ENCODE results near the gene WDR41. TPM values are rescaled to one million over a fixed set of nuclear protein-coding genes. Genes with fewer than 3 reads are reported as not detected.
"Not testable (repeated sequence)": the region's sequence is repeated elsewhere in the genome, so short reads cannot be mapped to it uniquely, and the experiment has no call there.

The WDR41 gene
- total RNA-seq, 2 donors from 2014 or later, result 61.6 to 80.9 TPM

DNA sequence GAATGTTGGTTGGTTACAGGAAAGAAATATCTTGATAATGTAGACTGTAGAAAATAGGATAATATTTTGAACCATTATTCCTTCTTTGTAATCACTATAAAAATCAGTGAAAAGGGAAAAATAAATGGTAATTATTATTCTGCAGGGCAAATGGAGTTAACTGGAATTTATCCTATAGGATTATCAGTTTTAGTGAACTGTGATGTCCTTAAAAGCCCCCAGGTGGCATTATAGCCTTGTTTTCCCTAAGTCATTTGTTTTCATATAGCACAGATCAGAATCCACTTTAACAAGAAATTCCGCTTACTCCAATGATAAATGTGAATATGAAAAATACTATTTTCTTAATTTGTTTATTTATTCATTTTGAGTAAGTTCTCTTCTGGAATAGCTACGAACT lies 26.2 kb upstream of the WDR41 start:
- no peaks in the 10 kb centered on the region for H3K4me1 ChIP-seq (ENCODE audit: control insufficient read depth, insufficient read depth, low read length)
- H3K9ac ChIP-seq (ENCODE audit: extremely low read depth, low read length, poor library complexity, severe bottlenecking), result no peak overlapping the region
- no peaks in the 10 kb centered on the region for H3K9me3 Mint-ChIP-seq
- no peak overlapping the region for H3K4me3 Mint-ChIP-seq
- no peak overlapping the region for H3K27ac ChIP-seq (ENCODE audit: low read depth, low read length)
- no peak overlapping the region for H3K4me3 ChIP-seq (ENCODE audit: low read length)
- H3K36me3 Mint-ChIP-seq (ENCODE audit: low read depth), result no peaks in the 10 kb centered on the region
- no peak overlapping the region for H3K27ac Mint-ChIP-seq
- no CpG with 5 or more reads among the region's 2 CpGs for WGBS, 2 experiments (ENCODE audit: insufficient coverage in 1 of 2, insufficient read length in 1 of 2)
- H3K36me3 ChIP-seq (ENCODE audit: control insufficient read depth, insufficient read depth, low read length), result no peaks in the 10 kb centered on the region
- H3K27me3 Mint-ChIP-seq (ENCODE audit: insufficient read depth), result peaks cover 18% of the 10 kb centered on the region
- no peaks in the 10 kb centered on the region for H3K4me1 Mint-ChIP-seq
- DNase-seq, result no peak
- H3K27me3 ChIP-seq (ENCODE audit: control insufficient read depth, insufficient read depth, low read length, poor library complexity, severe bottlenecking), result peaks cover 1% of the 10 kb centered on the region
- H3K9me3 ChIP-seq (ENCODE audit: control insufficient read depth, low read length), result no peaks in the 10 kb centered on the region
- TF ChIP-seq, protein P1, sequence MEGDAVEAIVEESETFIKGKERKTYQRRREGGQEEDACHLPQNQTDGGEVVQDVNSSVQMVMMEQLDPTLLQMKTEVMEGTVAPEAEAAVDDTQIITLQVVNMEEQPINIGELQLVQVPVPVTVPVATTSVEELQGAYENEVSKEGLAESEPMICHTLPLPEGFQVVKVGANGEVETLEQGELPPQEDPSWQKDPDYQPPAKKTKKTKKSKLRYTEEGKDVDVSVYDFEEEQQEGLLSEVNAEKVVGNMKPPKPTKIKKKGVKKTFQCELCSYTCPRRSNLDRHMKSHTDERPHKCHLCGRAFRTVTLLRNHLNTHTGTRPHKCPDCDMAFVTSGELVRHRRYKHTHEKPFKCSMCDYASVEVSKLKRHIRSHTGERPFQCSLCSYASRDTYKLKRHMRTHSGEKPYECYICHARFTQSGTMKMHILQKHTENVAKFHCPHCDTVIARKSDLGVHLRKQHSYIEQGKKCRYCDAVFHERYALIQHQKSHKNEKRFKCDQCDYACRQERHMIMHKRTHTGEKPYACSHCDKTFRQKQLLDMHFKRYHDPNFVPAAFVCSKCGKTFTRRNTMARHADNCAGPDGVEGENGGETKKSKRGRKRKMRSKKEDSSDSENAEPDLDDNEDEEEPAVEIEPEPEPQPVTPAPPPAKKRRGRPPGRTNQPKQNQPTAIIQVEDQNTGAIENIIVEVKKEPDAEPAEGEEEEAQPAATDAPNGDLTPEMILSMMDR (conservative IDR thresholded peaks at IDR 0.05), result peak; percentile 75

GRCh38 chr5:77514457-77514856 lies 22.3 kb upstream of the WDR41 start:
- peaks cover 12% of the 10 kb centered on the region for H3K27me3 Mint-ChIP-seq (ENCODE audit: insufficient read depth)
- TF ChIP-seq, protein P1 (conservative IDR thresholded peaks at IDR 0.05), result no peak
- no peak overlapping the region for H3K27ac Mint-ChIP-seq
- peaks cover 8% of the 10 kb centered on the region for H3K9me3 Mint-ChIP-seq
- Histone ChIP-seq H3K27me3 (ENCODE audit: control insufficient read depth, insufficient read depth, low read length, poor library complexity, severe bottlenecking) (peaks cover 5% of the 10 kb centered on the region), H3K4me3 (ENCODE audit: low read length) (no peak overlapping the region), H3K36me3 (ENCODE audit: control insufficient read depth, insufficient read depth, low read length) (no peaks in the 10 kb centered on the region), H3K9me3 (ENCODE audit: control insufficient read depth, low read length) (no peaks in the 10 kb centered on the region), H3K27ac (ENCODE audit: low read depth, low read length) (no peak overlapping the region), H3K4me1 (ENCODE audit: control insufficient read depth, insufficient read depth, low read length) (no peaks in the 10 kb centered on the region), H3K9ac (ENCODE audit: extremely low read depth, low read length, poor library complexity, severe bottlenecking) (no peak overlapping the region)
- WGBS, 2 experiments (ENCODE audit: insufficient coverage in 1 of 2, insufficient read length in 1 of 2), result 80 to 100% methylated on average over 1 of the region's 1 CpG
- no peaks in the 10 kb centered on the region for H3K36me3 Mint-ChIP-seq (ENCODE audit: low read depth)
- no peaks in the 10 kb centered on the region for H3K4me1 Mint-ChIP-seq
- DNase-seq, result no peak
- no peak overlapping the region for H3K4me3 Mint-ChIP-seq

DNA sequence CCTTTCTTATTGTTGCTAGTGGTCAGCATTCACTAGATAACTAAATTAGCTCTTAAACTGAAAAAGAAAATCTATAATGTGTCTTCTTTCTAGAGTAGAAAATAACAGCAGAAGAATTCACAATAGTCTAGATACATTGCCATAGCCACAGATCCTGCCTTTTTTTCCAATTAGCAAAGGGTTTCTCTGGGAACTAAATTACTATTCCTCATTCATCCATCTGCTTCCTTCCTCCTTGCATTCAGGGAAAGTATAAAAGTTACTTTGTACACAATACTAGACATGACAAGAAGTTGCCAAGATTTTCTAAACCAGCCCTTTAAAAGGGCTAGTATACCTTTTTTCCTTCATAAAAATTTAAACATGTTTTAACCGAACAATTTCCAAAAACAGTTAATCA lies 21.2 kb upstream of the WDR41 start:
- Histone ChIP-seq H3K27ac (ENCODE audit: low read depth, low read length) (no peak overlapping the region), H3K4me1 (ENCODE audit: control insufficient read depth, insufficient read depth, low read length) (no peaks in the 10 kb centered on the region), H3K9me3 (ENCODE audit: control insufficient read depth, low read length) (no peaks in the 10 kb centered on the region), H3K9ac (ENCODE audit: extremely low read depth, low read length, poor library complexity, severe bottlenecking) (no peak overlapping the region), H3K36me3 (ENCODE audit: control insufficient read depth, insufficient read depth, low read length) (no peaks in the 10 kb centered on the region), H3K27me3 (ENCODE audit: control insufficient read depth, insufficient read depth, low read length, poor library complexity, severe bottlenecking) (peaks cover 11% of the 10 kb centered on the region), H3K4me3 (ENCODE audit: low read length) (no peak overlapping the region)
- 89 to 100% methylated on average over 1 of the region's 1 CpG for WGBS, 2 experiments (ENCODE audit: insufficient coverage in 1 of 2, insufficient read length in 1 of 2)
- no peak overlapping the region for H3K27ac Mint-ChIP-seq
- peaks cover 16% of the 10 kb centered on the region for H3K27me3 Mint-ChIP-seq (ENCODE audit: insufficient read depth)
- TF ChIP-seq, protein P1 (conservative IDR thresholded peaks at IDR 0.05), result no peak
- peaks cover 8% of the 10 kb centered on the region for H3K9me3 Mint-ChIP-seq
- no peaks in the 10 kb centered on the region for H3K4me1 Mint-ChIP-seq
- H3K4me3 Mint-ChIP-seq, result no peak overlapping the region
- no peak for DNase-seq
- H3K36me3 Mint-ChIP-seq (ENCODE audit: low read depth), result no peaks in the 10 kb centered on the region

- not testable (repeated sequence) for H3K9ac ChIP-seq (ENCODE audit: extremely low read depth, low read length, poor library complexity, severe bottlenecking); H3K4me3 Mint-ChIP-seq; H3K4me1 ChIP-seq (ENCODE audit: control insufficient read depth, insufficient read depth, low read length); H3K36me3 ChIP-seq (ENCODE audit: control insufficient read depth, insufficient read depth, low read length); H3K9me3 ChIP-seq (ENCODE audit: control insufficient read depth, low read length); H3K27me3 ChIP-seq (ENCODE audit: control insufficient read depth, insufficient read depth, low read length, poor library complexity, severe bottlenecking); DNase-seq; H3K4me3 ChIP-seq (ENCODE audit: low read length); H3K27ac ChIP-seq (ENCODE audit: low read depth, low read length); H3K36me3 Mint-ChIP-seq (ENCODE audit: low read depth); H3K27ac Mint-ChIP-seq
- H3K4me1 Mint-ChIP-seq, result peaks cover 14% of the 10 kb centered on the region
- H3K9me3 Mint-ChIP-seq, result peaks cover 21% of the 10 kb centered on the region
- 92% methylated on average over 4 to 9 of the region's 9 CpGs for WGBS, 2 experiments (ENCODE audit: insufficient coverage in 1 of 2, insufficient read length in 1 of 2)
- peaks cover 46% of the 10 kb centered on the region for H3K27me3 Mint-ChIP-seq (ENCODE audit: insufficient read depth)
These were observed 9.0 kb upstream of the WDR41 start for GRCh38 chr5:77501132-77501531.

Measured in endodermal cell (in vitro differentiated cells).